Activated T-cell treated with anti-CD3 and anti-CD28 coated beads, Interleukin-2, amount 50 U/mL, for 72 hours (primary cell): ENCODE data around the gene BEST4. TPM values are rescaled to one million over a fixed set of nuclear protein-coding genes. Genes with fewer than 3 reads are reported as not detected.
"Not testable (repeated sequence)": the region's sequence is repeated elsewhere in the genome, so short reads cannot be mapped to it uniquely, and the experiment has no call there.

Experiments
- ATAC-seq, 2 donors: fragments of 150-1000 bp; cut with Tn5 transposase; replicated peaks in 1 of 2; 2 replicates each; pipeline ENCODE4 v1.10.0; 2021; ENCODE audit warnings: moderate library complexity in 2 of 2, mild to moderate bottlenecking in 1 of 2
- DNase-seq, 2 donors: peaks; one replicate each; pipeline ENCODE4 v3.0.0; 2021 to 2022; ENCODE audit warnings: mixed read lengths in 1 of 2
- H3K27ac Mint-ChIP-seq: one replicate; pipeline ENCODE4 v1.8.0; 2022; ENCODE audit warnings: mild to moderate bottlenecking, moderate library complexity, mixed read lengths
- H3K27me3 Mint-ChIP-seq: one replicate; pipeline ENCODE4 v1.8.0; 2022; ENCODE audit warnings: low read depth, mixed read lengths
- H3K36me3 Mint-ChIP-seq, 2 donors: one replicate each; pipeline ENCODE4 v1.8.0; 2022; ENCODE audit warnings: mixed read lengths in 2 of 2, mild to moderate bottlenecking in 1 of 2; ENCODE audit not compliant: insufficient read depth in 2 of 2
- H3K4me1 Mint-ChIP-seq: one replicate; pipeline ENCODE4 v1.8.0; 2022; ENCODE audit warnings: low read depth, mixed read lengths
- H3K4me3 Mint-ChIP-seq, 2 donors: one replicate each; pipeline ENCODE4 v1.8.0; 2022; ENCODE audit warnings: mild to moderate bottlenecking in 2 of 2, mixed read lengths in 2 of 2, moderate library complexity in 2 of 2
- H3K9me3 Mint-ChIP-seq, 2 donors: one replicate each; pipeline ENCODE4 v1.8.0; 2022; ENCODE audit warnings: mixed read lengths in 2 of 2
- total RNA-seq, 2 donors: library from RNA; stranded (reverse); gene quantifications; one replicate each; pipeline ENCODE4 v1.2.3, GENCODE V29; 2022

BEST4 gene
- total RNA-seq, 2 donors from 2014 or later = 2.5 to 2.6 TPM

- H3K27me3 Mint-ChIP-seq, H3K4me1 Mint-ChIP-seq, H3K9me3 Mint-ChIP-seq, ATAC-seq, H3K4me3 Mint-ChIP-seq, DNase-seq, H3K27ac Mint-ChIP-seq: not testable (repeated sequence)
- peaks cover 12 to 31% of the 10 kb centered on the region in 2 donors for H3K36me3 Mint-ChIP-seq
These were observed 21.5 kb downstream of the BEST4 start for GRCh38 chr1:44766421-44766820.

- no peak overlapping the region for H3K27ac Mint-ChIP-seq
- H3K4me1 Mint-ChIP-seq = no peaks in the 10 kb centered on the region
- peaks cover 29 to 59% of the 10 kb centered on the region in 2 donors for H3K36me3 Mint-ChIP-seq
- DNase-seq (no peak), ATAC-seq (no peak)
- no peak overlapping the region for H3K4me3 Mint-ChIP-seq
- H3K9me3 Mint-ChIP-seq = no peaks in the 10 kb centered on the region
- no peaks in the 10 kb centered on the region for H3K27me3 Mint-ChIP-seq
These were observed 27.1 kb downstream of the BEST4 start for GRCh38 chr1:44760876-44761275.

GRCh38 chr1:44759077-44759476 lies 28.9 kb downstream of the BEST4 start:
- peaks cover 32 to 57% of the 10 kb centered on the region in 2 donors for H3K36me3 Mint-ChIP-seq
- no peak overlapping the region for H3K27ac Mint-ChIP-seq
- no peaks in the 10 kb centered on the region for H3K9me3 Mint-ChIP-seq
- no peaks in the 10 kb centered on the region for H3K27me3 Mint-ChIP-seq
- ATAC-seq (no peak), DNase-seq (no peak)
- no peaks in the 10 kb centered on the region for H3K4me1 Mint-ChIP-seq
- H3K4me3 Mint-ChIP-seq = no peak overlapping the region

- Mint-ChIP-seq H3K4me3 (no peak overlapping the region), H3K9me3 (no peaks in the 10 kb centered on the region), H3K27ac (no peak overlapping the region), H3K27me3 (no peaks in the 10 kb centered on the region), H3K4me1 (peaks cover 8% of the 10 kb centered on the region), H3K36me3 (peaks cover 25 to 55% of the 10 kb centered on the region in 2 donors)
- ATAC-seq (no peak), DNase-seq (no peak)
These were observed 30.6 kb downstream of the BEST4 start for GRCh38 chr1:44757420-44757819.

GRCh38 chr1:44747878-44748277 lies 40.1 kb downstream of the BEST4 start:
- ATAC-seq = no peak
- H3K27ac Mint-ChIP-seq = no peak overlapping the region
- no peak overlapping the region for H3K4me3 Mint-ChIP-seq
- H3K27me3 Mint-ChIP-seq = no peaks in the 10 kb centered on the region
- no peaks in the 10 kb centered on the region for H3K9me3 Mint-ChIP-seq
- peaks cover 11 to 31% of the 10 kb centered on the region in 2 donors for H3K36me3 Mint-ChIP-seq
- DNase-seq = no peak
- peaks cover 23% of the 10 kb centered on the region for H3K4me1 Mint-ChIP-seq

GRCh38 chr1:44743211-44743610 lies 44.8 kb downstream of the BEST4 start:
- Mint-ChIP-seq H3K4me3 (peak overlapping the region in 1 of 2 donors; percentile 52), H3K4me1 (peaks cover 45% of the 10 kb centered on the region), H3K27ac (no peak overlapping the region)

GRCh38 chr1:44740179-44740617 lies 47.8 kb downstream of the BEST4 start:
- DNase-seq (no peak), ATAC-seq (no peak)
- peaks cover 14 to 27% of the 10 kb centered on the region in 2 donors for H3K36me3 Mint-ChIP-seq
- H3K27ac Mint-ChIP-seq = peak overlapping the region; percentile 89
- peak overlapping the region; percentile 90 to 91 for H3K4me3 Mint-ChIP-seq
- no peaks in the 10 kb centered on the region for H3K27me3 Mint-ChIP-seq
- no peaks in the 10 kb centered on the region for H3K9me3 Mint-ChIP-seq
- H3K4me1 Mint-ChIP-seq = peaks cover 45% of the 10 kb centered on the region

More at GRCh38 chr1:44743211-44743610, 44.8 kb downstream of the BEST4 start:
- H3K36me3 Mint-ChIP-seq = peaks cover 18 to 36% of the 10 kb centered on the region in 2 donors
- ATAC-seq (no peak), DNase-seq (no peak)
- no peaks in the 10 kb centered on the region for H3K27me3 Mint-ChIP-seq
- no peaks in the 10 kb centered on the region for H3K9me3 Mint-ChIP-seq

GRCh38 chr1:44739307-44740178 lies 48.4 kb downstream of the BEST4 start, which contains the start of gene KIF2C:
TSS of gene KIF2C (plus strand) at chr1:44739837. CDS start at chr1:44739933, 96 bp downstream.
- no peaks in the 10 kb centered on the region for H3K27me3 Mint-ChIP-seq
- H3K4me1 Mint-ChIP-seq = peaks cover 40% of the 10 kb centered on the region
- no peaks in the 10 kb centered on the region for H3K9me3 Mint-ChIP-seq
- DNase-seq = peak; percentile 98
- H3K4me3 Mint-ChIP-seq = peak within 1 kb of the TSS; percentile 90 to 91
- H3K36me3 Mint-ChIP-seq = peaks cover 14 to 24% of the 10 kb centered on the region in 2 donors
- peak; percentile 99 for ATAC-seq
- H3K27ac Mint-ChIP-seq = peak within 1 kb of the TSS; percentile 89

GRCh38 chr1:44738953-44739306 lies 49.0 kb downstream of the BEST4 start:
- DNase-seq, H3K27me3 Mint-ChIP-seq, ATAC-seq, H3K9me3 Mint-ChIP-seq: not testable (repeated sequence)
- Mint-ChIP-seq H3K4me3 (peak overlapping the region; percentile 90 to 91), H3K36me3 (peaks cover 11 to 23% of the 10 kb centered on the region in 2 donors), H3K4me1 (peaks cover 34% of the 10 kb centered on the region), H3K27ac (peak overlapping the region; percentile 89)

GRCh38 chr1:44735992-44736391 lies 52.0 kb downstream of the BEST4 start:
- no peak for ATAC-seq
- Mint-ChIP-seq H3K36me3 (peaks cover 4 to 7% of the 10 kb centered on the region in 2 donors), H3K9me3 (no peaks in the 10 kb centered on the region), H3K27me3 (no peaks in the 10 kb centered on the region), H3K27ac (no peak overlapping the region), H3K4me1 (peaks cover 27% of the 10 kb centered on the region), H3K4me3 (no peak overlapping the region)
- no peak for DNase-seq

GRCh38 chr1:44733784-44734183 lies 54.2 kb downstream of the BEST4 start:
- H3K27ac Mint-ChIP-seq = no peak overlapping the region
- no peak for ATAC-seq

More at GRCh38 chr1:44733784-44734183, 54.2 kb downstream of the BEST4 start:
- peaks cover 22% of the 10 kb centered on the region for H3K4me1 Mint-ChIP-seq
- H3K36me3 Mint-ChIP-seq = no peaks in the 10 kb centered on the region
- H3K27me3 Mint-ChIP-seq = no peaks in the 10 kb centered on the region
- H3K4me3 Mint-ChIP-seq = no peak overlapping the region
- no peaks in the 10 kb centered on the region for H3K9me3 Mint-ChIP-seq
- no peak for DNase-seq
